Choroid plexus epithelial cell (primary cell): ENCODE data around the gene LYVE1.

Source experiments
- DNase-seq: peaks from one replicate; pipeline ENCODE4 v3.0.0-alpha.2; 2010; ENCODE audit warnings: low read depth
- H3K4me3 ChIP-seq: 2 replicates; pipeline ENCODE4 v1.5.1; 2011; ENCODE audit warnings: low read depth, mild to moderate bottlenecking, control low read depth, low read length, moderate library complexity
- CTCF ChIP-seq: conservative IDR thresholded peaks from 2 replicates; pipeline ENCODE4 v1.5.1; 2011; ENCODE audit warnings: low read depth, mild to moderate bottlenecking, control low read depth, inconsistent platforms, low read length, moderate library complexity

Gene LYVE1

GRCh38 chr11:10561043-10561818, 7.2 kb downstream of the LYVE1 start:
- DNase-seq: no peak
- no peak overlapping the region for H3K4me3 ChIP-seq
- TF ChIP-seq CTCF: no peak

GRCh38 chr11:10558288-10558687, 10.2 kb downstream of the LYVE1 start:
- no peak for TF ChIP-seq CTCF
- H3K4me3 ChIP-seq: no peak overlapping the region
- DNase-seq: no peak

GRCh38 chr11:10556590-10556989, 11.9 kb downstream of the LYVE1 start:
- H3K4me3 ChIP-seq: no peak overlapping the region
- DNase-seq: no peak
- TF ChIP-seq CTCF: no peak

GRCh38 chr11:10551845-10552352, 16.6 kb downstream of the LYVE1 start:
- no peak for DNase-seq
- no peak for TF ChIP-seq CTCF
- H3K4me3 ChIP-seq: no peak overlapping the region

GRCh38 chr11:10551290-10551592, 17.2 kb downstream of the LYVE1 start:
- no peak for DNase-seq
- no peak overlapping the region for H3K4me3 ChIP-seq
- TF ChIP-seq CTCF: no peak

- peak; percentile 72 for DNase-seq
- no peak overlapping the region for H3K4me3 ChIP-seq
- no peak for TF ChIP-seq CTCF
These were observed 17.8 kb downstream of the LYVE1 start for GRCh38 chr11:10550503-10551289.
